ENCODE measurements around the gene PTPDC1. TPM values are rescaled to one million over a fixed set of nuclear protein-coding genes. Genes with fewer than 3 reads are reported as not detected.

Gene PTPDC1
- total and polyA plus RNA-seq, 2 experiments from 2014 or later: 3.3 to 11.8 TPM

DNA sequence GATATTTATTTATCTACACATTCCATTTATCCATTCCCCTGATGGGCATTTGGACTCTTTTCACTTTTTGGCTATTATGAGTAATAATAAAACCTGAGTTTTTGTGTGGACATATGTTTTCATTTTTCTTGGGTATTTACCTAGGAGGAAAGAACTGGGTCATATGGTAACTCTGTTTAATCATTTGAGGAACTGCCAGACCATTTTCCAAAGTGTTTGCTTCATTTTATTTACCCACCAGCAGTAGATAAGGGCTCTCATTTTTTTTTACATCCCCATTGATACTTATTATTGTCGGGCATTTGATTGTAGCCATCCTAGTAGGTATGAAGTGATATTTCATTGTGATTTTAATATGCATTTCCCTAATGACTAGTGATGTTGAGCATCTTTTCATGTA, 7.7 kb upstream of the PTPDC1 start:
- H3K4me1 ChIP-seq (ENCODE audit: low read depth): no peaks in the 10 kb centered on the region
- no peaks in the 10 kb centered on the region for H3K27me3 ChIP-seq
- no peak for DNase-seq (ENCODE audit: low read depth in 1 of 2, low spot score in 1 of 2)
- TF ChIP-seq CTCF (IDR thresholded peaks at IDR 0.05; ENCODE audit: low read depth, low read length): no peak
- H3K36me3 ChIP-seq: no peaks in the 10 kb centered on the region
- H3K4me3 ChIP-seq: no peak overlapping the region
- no peaks in the 10 kb centered on the region for H3K9me3 ChIP-seq (ENCODE audit: low read depth)
- H3K27ac ChIP-seq: no peak overlapping the region

DNA sequence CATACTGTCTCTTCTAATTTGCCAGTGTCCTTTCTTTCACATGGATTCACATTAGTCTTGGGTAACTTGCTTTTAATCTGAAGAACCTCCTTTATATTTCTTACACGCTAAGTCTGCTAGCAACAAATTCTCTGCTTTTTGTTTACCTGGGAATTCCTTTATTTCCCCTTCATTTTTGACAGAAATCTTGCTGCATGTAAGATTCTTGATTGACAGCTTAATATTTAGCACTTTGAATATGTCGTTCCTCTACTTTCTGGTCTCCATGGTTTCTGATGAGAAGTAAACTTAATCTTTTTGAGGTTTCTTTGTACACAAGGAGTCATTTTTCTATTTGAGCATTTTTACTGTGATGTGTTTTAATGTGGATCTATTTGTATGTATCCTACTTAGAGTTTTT, 6.2 kb upstream of the PTPDC1 start:
- DNase-seq (ENCODE audit: low read depth in 1 of 2, low spot score in 1 of 2): no peak
- TF ChIP-seq CTCF (IDR thresholded peaks at IDR 0.05; ENCODE audit: low read depth, low read length): no peak
- H3K27ac ChIP-seq: no peak overlapping the region
- no peak overlapping the region for H3K4me3 ChIP-seq
- no peaks in the 10 kb centered on the region for H3K9me3 ChIP-seq (ENCODE audit: low read depth)
- H3K4me1 ChIP-seq (ENCODE audit: low read depth): peaks cover 4% of the 10 kb centered on the region
- H3K27me3 ChIP-seq: no peaks in the 10 kb centered on the region
- H3K36me3 ChIP-seq: no peaks in the 10 kb centered on the region

- Histone ChIP-seq H3K27me3 (no peaks in the 10 kb centered on the region), H3K4me3 (no peak overlapping the region), H3K9me3 (ENCODE audit: low read depth) (no peaks in the 10 kb centered on the region), H3K4me1 (ENCODE audit: low read depth) (peaks cover 11% of the 10 kb centered on the region), H3K27ac (no peak overlapping the region), H3K36me3 (no peaks in the 10 kb centered on the region)
- no peak for TF ChIP-seq CTCF (IDR thresholded peaks at IDR 0.05; ENCODE audit: low read depth, low read length)
- no peak for DNase-seq (ENCODE audit: low read depth in 1 of 2, low spot score in 1 of 2)
Observed at GRCh38 chr9:94079236-94079635, 5.0 kb upstream of the PTPDC1 start.

DNA sequence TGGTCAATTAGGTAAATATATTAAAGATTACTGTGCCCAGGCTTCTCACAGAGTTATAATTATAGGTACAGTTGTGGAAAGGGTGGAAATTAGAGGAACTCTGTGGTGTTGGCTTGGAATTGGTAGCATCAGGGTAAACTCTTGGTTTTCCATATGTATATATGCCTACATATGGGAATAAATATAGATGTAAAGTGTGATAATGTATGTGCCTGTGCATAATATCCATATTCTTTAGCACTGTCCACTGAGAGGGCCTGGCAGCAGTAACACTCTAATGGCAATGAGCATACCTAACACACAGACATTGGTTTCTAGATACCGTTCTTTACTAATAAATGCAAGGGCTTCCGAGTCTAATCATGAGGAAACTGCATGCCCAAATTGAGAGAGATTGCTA, 4.0 kb upstream of the PTPDC1 start:
- no peaks in the 10 kb centered on the region for H3K36me3 ChIP-seq
- no peaks in the 10 kb centered on the region for H3K9me3 ChIP-seq (ENCODE audit: low read depth)
- H3K4me3 ChIP-seq: no peak overlapping the region
- H3K4me1 ChIP-seq (ENCODE audit: low read depth): peaks cover 11% of the 10 kb centered on the region
- H3K27me3 ChIP-seq: no peaks in the 10 kb centered on the region
- H3K27ac ChIP-seq: no peak overlapping the region
- no peak for TF ChIP-seq CTCF (IDR thresholded peaks at IDR 0.05; ENCODE audit: low read depth, low read length)
- no peak for DNase-seq (ENCODE audit: low read depth in 1 of 2, low spot score in 1 of 2)

GRCh38 chr9:94081435-94081834, 2.8 kb upstream of the PTPDC1 start:
- no peaks in the 10 kb centered on the region for H3K36me3 ChIP-seq
- H3K27ac ChIP-seq: no peak overlapping the region
- H3K4me1 ChIP-seq (ENCODE audit: low read depth): peaks cover 11% of the 10 kb centered on the region
- no peaks in the 10 kb centered on the region for H3K9me3 ChIP-seq (ENCODE audit: low read depth)
- no peak overlapping the region for H3K4me3 ChIP-seq
- DNase-seq (ENCODE audit: low read depth in 1 of 2, low spot score in 1 of 2): no peak
- TF ChIP-seq CTCF (IDR thresholded peaks at IDR 0.05; ENCODE audit: low read depth, low read length): no peak
- H3K27me3 ChIP-seq: no peaks in the 10 kb centered on the region

Data from cardiac muscle cell (in vitro differentiated cells and primary cell).